ENCODE results near the gene MED26.

DNA sequence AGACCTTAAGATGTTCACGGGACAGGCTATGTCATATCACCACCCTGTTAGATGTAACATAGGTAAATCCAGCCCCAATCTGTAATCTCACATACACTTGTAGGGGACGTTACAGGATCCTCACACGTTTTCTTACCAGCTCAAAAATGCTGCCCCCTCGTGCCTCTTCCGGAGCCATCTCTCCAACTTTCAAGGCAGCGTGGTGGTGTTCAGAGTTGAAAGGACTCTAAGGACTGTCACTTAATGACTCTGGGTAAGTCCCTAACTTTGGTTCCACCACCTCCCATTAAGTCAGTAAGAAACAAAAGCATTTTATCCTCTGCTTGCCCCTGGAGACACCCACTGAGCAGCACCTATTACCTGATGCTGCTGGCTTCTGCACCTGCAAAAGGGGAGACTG is 4.4 kb downstream of the MED26 start:
- TF ChIP-seq POLR2A (IDR thresholded peaks at IDR 0.05; ENCODE audit: low read length) (no peak), GATA1 (IDR thresholded peaks at IDR 0.05; ENCODE audit: low read depth, low read length) (no peak)

Data from erythroblast (primary cell).